ENCODE data around the gene DOCK11.
"Not testable (repeated sequence)": the region's sequence is repeated elsewhere in the genome, so short reads cannot be mapped to it uniquely, and the experiment has no call there.

Gene DOCK11

DNA sequence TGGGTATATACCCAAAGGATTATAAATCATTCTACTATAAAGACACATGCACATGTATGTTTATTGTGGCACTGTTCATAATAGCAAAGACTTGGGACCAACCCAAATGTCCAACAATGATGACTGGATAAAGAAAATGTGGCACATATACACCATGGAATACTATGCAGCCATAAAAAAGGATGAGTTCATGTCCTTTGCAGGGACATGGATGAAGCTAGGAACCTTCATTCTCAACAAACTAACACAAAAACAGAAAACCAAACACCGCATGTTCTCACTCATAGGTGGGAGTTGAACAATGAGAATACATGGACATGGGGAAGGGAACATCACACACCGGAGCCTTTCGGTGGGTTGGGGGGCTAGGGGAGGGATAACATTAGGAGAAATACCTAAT is 87.3 kb downstream of the DOCK11 start:
- not testable (repeated sequence) for DNase-seq

DNA sequence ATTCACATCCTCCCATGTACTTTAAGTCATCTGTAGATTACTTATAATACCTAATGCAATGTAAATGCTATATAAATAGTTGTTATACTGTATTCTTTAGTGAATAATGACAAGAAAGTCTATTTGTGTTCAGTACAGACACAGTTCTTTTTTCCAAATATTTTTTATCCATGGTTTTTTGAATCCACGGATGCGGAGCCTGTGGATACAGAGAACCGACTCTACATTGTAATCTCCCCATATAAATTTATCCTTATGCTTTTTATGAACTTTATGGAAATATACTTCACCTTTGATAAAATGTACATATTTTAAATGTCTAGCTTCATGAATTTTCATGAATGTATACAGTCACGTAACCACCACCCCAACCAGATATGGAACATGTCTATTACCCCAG is 88.2 kb downstream of the DOCK11 start:
- DNase-seq, result no peak

DNA sequence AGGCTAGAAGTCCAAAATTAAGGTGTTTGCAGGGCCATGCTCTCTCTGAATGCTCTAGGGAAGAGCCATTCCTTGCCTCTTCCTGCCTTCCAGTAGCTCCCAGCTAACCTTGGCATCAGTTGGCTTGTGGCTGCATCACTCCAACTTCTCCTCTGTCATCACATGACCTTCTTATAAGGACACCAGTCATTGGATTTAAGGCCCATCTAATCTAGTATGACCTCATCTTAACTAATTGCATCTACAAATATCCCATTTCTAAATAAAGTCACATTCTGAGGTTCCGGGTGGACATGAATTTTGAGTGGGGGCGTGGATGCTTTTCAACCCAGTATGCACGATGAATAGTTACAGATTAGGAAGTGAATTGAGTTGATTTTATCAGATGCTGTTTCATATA is 89.7 kb downstream of the DOCK11 start:
- no peak for DNase-seq

DNA sequence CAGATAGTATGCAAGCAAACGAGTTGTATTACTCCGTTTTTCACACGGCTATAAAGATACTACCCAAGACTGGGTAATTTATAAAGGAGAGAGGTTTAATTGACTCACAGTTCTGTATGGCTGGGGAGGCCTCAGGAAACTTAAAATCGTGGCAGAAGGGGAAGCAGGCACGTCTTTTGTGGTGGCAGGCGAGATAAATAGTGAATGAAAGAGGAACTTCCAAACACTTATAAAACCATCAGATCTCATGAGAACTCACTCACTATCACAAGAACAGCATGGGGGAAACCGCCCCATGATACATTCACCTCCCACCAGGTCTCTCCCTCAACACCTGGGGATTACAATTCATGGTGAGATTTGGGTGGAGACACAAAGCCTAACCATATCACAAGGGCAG is 90.6 kb downstream of the DOCK11 start:
- DNase-seq, result not testable (repeated sequence)

DNA sequence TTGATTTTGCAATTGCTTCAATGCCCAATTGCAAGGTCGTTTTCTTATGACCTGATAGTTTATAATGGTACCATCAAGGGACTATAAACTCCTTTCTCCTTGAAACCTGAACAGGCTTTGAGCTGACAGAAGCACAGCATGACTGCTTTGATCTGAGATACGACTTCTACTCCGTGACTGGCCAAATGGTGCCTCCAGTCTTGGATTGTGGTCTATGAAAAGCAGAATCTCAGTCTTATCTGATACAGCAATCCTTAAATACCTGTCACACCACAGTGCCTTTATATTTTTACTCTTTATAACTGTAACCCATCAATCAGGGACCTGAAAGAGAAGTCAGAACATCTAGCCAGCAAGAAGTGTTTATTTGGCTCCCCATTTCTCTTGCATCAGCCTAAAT is 93.1 kb downstream of the DOCK11 start:
- DNase-seq, result no peak

DNA sequence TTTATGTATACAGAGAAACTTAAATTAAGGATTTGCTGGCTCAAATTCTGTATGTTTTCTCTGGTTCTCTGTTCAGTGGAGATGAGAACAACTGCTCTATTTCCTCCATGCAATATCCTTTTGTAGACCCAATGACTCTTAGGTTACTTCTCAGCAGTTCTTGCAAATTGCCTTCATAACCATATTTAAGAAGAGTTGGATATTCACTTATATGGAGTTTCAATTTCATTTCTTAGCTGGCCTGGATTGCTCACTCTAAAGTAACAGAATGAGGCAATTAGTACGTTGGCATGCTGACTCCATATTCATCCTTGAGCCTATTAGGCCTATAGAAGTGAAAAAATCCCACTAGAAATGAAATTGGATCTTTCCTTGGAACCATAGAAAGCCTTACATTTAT is 93.6 kb downstream of the DOCK11 start:
- no peak for DNase-seq

DNA sequence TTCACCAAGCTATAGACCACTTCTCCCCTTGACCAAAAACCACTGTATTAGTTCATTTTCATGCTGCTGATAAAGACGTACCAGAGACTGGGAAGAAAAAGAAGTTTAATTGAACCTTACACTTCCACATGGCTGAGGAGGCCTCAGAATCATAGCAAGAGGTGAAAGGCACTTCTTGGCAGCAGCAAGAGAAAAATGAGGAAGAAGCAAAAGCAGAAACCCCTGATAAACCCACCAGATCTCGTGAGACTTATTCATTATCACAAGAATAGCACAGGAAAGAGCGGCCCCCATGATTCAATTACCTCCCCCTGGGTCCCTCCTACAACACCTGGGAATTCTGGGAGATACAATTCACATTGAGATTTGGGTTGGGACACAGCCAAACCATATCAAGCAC is 97.8 kb downstream of the DOCK11 start:
- DNase-seq, result no peak

DNA sequence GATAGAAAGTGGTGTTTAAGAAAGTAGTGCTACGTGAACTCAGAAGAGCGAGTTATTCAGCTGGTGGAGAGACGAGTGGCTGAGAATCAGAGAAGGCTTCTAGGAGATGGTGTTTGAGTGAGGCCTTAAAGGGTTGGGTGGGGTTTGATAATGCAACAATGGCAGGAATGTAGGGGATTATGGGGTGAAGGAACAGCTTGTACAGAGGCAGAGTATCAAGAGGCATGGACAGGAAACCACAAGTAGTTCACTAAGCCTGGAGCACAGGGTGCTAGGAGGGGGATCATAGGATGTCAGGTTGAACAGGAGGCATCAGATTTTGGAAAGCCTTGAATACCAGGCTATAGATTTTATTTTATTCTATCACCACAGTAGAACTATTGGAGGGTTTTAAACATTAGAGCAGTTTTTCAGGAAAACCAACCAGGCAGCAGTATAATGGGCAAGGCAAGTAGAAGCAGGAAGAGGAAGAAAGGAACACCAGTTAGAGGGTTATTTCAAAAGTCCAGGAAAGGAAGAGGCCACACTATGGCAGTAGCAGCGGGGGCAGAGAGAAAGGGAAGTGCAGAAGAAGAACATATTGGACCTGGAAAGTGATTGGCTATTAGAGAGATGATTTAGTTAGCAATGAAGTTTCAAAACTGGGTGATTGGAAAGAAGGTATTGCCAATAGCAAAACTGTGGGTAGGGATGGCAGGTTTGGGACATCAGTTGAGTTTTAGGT is 99.2 kb downstream of the DOCK11 start:
- DNase-seq, result no peak

DNA sequence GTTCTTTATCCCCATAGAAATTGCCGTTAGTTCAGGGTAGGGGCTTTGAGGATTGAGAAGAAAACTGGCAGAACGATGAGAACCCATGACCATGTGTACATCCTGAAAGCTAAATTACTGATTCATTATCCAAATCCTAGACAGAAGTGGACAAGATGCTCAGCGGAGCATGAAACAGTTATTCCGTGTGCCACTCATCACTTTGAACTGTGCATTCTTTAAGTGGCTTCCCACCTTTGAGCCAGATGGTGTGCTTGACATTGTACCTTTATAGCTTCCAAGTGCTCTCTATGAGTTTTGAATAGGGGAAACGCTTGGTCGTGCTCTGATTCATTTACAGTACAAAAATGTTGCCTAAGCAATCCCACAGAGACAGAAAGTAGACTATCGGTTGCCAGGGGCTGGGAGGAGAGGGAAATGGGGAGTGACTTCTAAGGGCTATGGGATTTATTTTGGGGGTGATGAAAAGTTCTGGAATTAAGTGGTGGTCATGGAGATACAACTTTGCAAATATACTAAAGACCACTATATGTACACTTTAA is 100.0 kb downstream of the DOCK11 start:
- no peak for DNase-seq

DNA sequence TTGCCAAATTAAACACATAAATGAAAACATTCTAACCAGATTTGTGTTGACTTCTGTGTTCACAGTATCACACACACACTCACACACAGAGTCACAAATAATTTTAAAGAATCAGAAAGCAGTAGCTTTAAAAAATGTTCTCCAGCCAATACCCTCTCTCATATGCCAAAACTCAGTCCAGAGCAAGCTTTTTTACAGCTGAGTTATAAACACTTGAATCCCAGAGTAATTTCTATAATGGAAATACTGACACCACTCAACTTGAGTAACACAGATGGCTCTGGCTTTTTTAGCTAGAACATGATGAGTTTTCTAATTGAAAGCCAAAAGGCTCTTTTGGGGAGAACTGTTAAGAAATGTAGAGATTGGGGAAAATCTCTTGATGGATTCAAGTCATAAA is 100.8 kb downstream of the DOCK11 start:
- no peak for DNase-seq

DNA sequence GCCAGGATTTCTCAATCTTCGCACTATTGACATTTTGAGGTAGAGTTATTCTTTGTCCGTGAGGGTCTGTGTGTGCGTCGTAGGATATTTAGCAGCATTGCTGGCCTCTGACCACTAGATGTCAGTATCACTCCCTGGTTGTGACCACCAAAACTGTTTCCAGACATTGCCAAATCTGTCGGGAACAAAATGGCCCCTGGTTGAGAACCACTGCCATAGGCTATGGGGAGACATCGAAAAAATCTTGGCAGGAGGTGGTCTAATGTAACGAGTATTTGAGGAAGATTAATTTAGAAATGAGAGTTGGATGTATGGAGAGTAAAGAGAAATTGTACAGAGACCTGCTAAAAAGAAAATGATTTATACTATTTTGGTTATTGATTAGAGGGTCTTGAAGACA is 108.4 kb downstream of the DOCK11 start:
- peak; percentile 90 for DNase-seq

DNA sequence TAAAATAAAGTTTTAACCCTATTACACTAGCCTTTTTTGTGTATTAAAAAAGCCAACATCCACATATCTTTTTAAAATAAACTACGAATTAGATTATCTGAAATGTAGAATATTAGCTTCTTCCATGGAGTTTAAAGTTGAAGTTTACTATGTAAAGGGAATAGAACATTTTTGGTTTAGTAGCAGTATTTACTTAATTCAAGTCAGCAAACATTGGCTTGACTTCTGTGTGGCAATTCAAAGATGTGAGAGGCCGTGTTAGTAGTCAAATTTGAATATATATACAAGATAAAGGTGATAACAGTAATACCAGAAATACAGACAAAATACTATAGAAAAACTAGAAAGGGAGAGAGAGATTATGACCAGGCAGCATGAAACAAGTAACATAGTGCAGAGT is 116.7 kb downstream of the DOCK11 start:
- DNase-seq, result no peak

DNA sequence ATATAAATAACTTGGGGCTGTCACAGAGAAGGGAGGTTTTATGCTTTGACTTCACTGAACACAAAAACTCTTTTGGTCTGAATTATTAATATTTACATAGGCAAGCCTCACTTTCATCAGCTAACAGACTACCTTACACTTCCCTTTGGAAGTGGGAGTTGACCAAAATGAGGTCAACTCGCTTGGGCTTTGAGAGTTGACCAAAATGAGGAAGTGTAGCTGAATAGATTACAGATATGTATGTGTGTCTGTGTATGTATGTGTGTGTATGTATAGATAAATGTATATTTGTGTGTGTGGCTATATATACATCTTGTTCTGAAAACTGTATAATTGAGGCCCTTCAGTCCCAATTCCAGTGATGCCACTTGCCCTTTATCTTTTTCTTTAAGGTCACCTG is 118.5 kb downstream of the DOCK11 start:
- DNase-seq, result no peak

DNA sequence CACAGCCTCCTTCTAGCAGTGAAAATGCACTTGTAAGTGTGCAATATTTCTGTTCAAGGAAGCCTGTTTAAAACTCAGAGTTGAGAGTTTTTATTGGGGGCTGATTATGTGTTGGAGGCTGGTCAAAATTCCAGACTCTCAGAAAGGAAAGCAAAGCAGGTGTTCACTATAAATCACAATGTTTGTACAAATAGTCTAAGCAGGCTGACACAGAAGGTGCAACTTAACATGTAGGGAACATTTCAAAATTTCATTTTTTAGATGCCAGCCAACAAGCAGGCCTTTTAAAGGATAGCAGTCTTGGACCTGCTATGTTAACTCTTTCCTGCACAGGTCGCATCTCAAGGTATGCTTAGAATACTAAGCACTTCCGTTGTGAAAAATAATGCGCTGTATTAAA is 119.5 kb downstream of the DOCK11 start:
- DNase-seq, result no peak

DNA sequence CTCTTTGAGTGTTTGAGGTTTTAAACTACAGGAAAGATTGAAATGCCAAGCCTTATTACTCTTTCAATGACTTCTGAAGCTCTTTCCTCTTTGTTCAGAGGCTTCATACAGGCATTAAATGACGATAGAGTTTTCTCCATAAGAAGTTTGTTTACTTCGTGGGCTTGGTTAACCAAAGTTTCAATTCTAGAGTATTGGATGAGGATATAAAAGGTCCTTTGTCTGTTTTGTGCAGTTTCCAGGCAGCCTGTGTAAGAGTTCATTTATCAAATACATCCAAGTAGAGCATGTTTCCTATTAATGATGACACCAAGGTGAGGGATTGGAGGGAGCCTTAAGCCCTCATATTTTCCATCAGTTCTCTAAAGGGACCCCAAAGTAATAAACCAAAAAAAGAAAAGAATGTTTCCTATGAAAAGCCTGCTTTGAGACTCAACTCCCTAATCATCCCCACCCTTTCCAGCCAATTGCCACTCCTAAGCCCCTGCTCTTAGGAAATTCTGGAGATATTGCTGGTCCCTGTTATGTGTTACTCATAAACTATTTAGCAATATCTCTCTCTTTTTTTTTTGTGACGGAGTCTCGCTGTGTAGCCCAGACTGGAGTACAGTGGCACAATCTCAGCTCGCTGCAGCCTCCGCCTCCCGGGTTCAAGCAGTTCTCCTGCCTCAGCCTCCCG is 125.6 kb downstream of the DOCK11 start:
- DNase-seq, result no peak

DNA sequence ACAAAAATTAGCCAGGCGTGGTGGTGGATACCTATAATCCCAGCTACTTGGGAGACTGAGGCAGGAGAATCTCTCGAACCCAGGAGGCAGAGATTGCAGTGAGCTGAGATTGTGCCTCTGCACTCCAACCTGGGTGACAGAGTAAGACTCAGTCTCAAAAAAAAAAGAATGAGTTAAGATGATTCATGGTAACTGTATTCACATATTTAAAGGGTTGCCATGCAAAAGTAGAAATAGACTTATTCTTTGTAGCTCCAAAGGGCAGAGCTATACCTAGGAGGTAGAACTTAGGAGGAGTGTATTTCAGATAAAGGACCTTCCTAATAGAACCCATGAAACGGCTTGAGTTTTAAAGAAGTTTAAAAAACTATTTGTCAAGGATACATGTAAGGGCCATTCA is 127.4 kb downstream of the DOCK11 start:
- no peak for DNase-seq

DNA sequence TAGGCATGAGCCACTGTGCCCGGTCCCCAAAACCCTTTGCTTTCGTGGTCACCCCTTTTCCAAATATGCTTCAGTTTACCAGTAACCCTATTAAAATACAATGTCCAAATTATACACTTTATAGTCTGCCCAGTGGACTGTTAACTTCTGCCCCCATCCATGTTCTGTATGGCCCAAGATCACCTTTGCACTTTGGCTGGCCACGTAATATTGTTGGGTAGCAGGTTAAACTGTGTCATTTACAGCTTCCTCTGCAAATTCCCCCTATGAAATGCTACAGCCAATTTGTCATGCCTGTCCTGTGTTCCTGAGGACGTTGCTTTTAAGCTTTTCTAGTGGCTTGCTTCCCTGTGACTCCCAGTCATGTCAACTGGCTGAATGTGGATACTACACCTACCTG is 130.7 kb downstream of the DOCK11 start:
- DNase-seq, result no peak

DNA sequence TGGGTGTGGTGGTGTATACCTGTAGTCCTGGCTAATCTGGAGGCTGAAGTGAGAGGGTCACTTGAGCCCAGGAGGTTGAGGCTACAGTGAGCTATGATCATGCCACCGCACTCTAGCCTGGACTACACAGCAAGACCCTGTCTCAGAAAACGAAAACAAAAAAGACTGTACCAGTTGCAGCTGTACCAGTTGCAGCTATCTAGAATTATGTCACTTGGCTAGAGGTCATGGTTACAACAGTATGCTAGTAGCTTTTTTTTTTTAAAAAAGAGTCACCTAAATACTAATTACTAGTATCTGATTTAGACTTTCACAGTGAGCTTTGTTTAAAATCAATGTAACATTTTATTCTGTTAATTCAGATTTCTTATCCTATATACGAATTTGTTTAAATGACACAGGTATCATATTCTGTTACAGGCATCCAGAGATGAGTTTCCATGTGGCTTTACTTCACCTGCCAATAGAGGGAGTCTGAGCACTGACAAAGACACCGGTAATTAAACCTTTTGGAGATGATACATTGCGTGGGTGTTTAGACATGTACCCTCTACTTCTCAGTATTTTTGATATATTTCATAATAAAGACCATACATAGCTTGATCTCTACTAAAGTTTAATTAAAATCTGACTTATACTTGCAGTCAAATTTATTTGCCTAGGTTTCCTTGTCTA is 131.6 kb downstream of the DOCK11 start:
- no peak for DNase-seq

DNA sequence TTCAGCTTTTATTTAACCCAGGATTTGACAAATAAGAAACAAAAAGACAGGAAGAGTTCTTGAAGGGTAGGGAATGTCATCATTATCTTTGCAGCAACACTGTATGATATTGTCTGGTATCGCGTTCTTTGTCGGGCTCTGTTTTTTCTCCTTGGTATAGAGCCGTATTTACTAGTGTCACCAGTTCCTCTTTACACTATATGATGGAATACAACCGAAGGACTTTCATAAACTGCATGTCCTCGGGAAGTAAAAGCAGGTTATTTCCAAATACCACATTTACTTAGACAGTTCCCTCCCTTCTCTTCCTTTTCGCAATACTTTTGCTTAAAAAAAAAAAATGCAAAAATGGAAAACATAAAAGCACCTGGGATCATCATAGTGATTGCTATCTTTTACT is 135.2 kb downstream of the DOCK11 start:
- DNase-seq, result no peak

DNA sequence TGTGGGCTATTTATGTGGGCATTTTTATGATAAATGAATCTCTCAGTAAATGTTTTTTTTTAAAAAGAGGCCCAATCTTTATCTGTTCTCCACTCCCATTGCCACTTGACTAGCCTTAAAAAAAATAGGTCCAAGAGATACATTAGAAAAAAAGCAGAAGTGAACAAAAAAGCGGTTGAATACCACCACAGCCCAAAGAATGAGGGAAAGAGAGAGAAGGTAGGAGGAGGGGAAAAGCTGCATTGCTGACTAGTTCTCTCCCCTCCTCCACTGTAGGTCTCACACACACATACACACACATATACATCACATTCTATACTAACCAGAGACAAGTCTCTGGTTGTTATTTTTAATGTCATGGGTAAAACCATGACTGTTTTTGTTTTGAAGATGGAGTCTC is 136.0 kb downstream of the DOCK11 start:
- DNase-seq, result no peak

DNA sequence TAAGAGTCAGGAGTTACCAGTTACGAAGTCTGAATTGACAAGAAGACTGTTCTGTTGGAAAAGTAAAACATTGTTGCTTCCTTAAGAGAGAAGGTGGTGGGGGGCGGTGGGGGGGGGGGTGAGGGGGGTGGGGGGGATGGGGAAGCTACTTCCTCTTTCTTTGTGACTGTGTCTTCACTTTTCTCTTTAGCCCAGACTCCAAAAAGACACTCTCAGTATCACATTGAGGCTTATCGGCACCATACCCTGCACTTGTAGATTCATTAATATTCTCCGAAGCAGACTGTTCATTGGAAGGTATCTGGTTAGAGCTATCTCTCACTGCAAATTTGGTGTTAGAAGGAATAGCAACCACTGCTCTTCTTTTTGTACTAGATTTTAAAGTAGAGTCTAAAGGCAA is 137.2 kb downstream of the DOCK11 start:
- DNase-seq, result no peak

DNA sequence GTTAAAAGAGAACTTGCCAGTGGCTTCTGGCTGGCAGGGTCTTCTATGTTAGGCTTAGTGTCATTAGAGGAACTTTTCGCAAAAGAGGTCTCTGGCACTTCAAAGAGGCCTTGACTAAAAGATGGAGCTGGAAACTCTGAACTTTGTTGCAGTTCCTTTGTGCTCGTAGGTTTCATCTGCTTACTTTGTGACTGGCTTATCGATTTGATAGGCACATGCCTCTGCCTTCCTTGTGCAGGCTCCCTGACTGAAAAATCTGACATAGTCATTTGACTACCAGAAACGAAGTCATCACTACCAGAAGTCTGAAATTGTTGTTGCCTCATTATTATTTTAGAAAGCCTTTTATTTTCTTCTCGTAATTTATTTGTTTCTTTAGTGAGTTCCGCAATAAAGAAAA is 137.9 kb downstream of the DOCK11 start:
- no peak for DNase-seq

DNA sequence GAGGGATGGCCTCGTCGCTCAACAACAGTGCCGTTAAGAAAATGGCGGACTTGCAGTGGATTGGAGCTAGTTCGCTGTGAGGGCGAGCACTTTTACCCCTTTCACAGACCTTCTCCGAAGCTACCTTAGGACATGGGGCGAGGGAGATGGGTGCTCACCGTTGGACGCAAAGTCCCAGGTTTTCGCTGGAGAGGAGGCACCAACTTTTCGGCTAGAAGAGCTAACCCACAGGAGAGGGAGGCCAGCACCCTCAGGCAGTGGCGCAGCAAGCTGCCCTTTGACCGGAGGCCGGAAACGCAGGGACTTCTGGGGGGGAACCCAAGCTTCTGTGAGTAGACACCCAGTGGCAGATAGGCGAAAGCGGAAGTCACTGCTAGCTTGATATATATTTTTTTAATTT is 138.7 kb downstream of the DOCK11 start:
- DNase-seq, result no peak

DNA sequence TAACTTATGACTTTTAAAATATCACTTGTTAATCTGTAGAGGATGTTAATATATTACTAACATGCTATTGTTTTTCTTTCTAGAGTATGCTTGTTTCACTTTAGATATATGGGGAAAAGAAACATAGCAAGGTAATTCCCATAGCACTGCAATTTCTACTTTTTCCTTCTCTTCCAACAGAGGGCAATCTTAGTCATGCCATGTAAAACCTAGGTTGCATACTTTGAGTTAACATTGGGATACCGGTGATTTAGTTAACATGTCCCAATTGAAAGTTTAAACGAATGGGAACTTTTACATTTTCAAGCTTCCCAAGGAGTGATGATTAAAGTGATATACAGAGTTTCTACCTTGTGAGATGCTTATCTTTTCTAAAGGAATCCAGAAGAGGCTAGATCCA is 142.4 kb downstream of the DOCK11 start:
- DNase-seq, result no peak
